ENCODE data around the gene TRIM68. TPM values are rescaled to one million over a fixed set of nuclear protein-coding genes. Genes with fewer than 3 reads are reported as not detected.

TRIM68 gene
- total RNA-seq, 1 donor from 2014 or later = 10.5 TPM

DNA sequence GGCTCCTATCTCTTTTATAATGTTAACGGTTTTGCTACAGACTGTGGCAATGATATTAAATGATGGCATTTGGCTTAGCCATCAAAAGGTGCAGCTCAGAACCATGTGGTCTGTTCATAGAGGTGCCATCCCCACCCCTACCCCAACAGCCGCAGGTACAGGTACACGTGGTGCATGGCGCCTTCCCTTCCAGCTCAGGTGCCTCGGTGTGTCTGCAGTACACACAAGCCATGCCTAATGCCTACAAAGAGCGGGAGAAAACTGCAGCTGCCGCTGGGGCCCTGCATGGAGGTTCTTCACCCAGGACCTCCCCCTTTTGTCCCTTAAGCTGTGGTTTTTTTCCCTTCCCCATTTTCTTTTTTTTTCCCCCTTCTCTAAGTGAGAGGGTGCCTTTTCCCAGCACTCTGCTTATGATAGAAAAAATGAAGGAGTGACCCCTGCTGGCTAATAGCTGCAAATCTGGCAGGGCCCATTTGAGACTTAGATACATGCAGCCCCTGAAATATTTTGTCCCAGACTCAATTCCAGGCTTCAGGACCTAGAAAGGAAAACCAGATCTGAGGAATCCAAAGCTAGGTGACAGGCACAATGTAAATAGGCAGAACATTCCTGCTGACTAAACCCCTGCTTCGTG, 56.6 kb downstream of the TRIM68 start:
- TF ChIP-seq, protein P1, sequence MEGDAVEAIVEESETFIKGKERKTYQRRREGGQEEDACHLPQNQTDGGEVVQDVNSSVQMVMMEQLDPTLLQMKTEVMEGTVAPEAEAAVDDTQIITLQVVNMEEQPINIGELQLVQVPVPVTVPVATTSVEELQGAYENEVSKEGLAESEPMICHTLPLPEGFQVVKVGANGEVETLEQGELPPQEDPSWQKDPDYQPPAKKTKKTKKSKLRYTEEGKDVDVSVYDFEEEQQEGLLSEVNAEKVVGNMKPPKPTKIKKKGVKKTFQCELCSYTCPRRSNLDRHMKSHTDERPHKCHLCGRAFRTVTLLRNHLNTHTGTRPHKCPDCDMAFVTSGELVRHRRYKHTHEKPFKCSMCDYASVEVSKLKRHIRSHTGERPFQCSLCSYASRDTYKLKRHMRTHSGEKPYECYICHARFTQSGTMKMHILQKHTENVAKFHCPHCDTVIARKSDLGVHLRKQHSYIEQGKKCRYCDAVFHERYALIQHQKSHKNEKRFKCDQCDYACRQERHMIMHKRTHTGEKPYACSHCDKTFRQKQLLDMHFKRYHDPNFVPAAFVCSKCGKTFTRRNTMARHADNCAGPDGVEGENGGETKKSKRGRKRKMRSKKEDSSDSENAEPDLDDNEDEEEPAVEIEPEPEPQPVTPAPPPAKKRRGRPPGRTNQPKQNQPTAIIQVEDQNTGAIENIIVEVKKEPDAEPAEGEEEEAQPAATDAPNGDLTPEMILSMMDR (IDR thresholded peaks at IDR 0.05) = peak; percentile 46
- TF ChIP-seq EZH2 (IDR thresholded peaks at IDR 0.05) = no peak
- H3K9me3 Mint-ChIP-seq = peaks cover 6% of the 10 kb centered on the region
- Histone ChIP-seq H3K9ac (no peak overlapping the region), H2AFZ (replicated peaks) (no peak overlapping the region), H4K20me1 (ENCODE audit: low read depth) (no peaks in the 10 kb centered on the region), H3K4me3 (no peak overlapping the region), H3K9me3 (ENCODE audit: low read depth) (no peaks in the 10 kb centered on the region), H3K79me2 (ENCODE audit: low read depth) (no peaks in the 10 kb centered on the region), H3K27ac (no peak overlapping the region), H3K36me3 (no peaks in the 10 kb centered on the region), H3K4me1 (no peaks in the 10 kb centered on the region), H3F3A (ENCODE audit: low read depth) (no peaks in the 10 kb centered on the region), H3K27me3 (no peaks in the 10 kb centered on the region), H3K4me2 (no peak overlapping the region)
- H3K4me3 Mint-ChIP-seq = no peak overlapping the region
- no peaks in the 10 kb centered on the region for H3K36me3 Mint-ChIP-seq
- peak; percentile 10 for DNase-seq (ENCODE audit: low spot score)
- H3K27ac Mint-ChIP-seq = no peak overlapping the region
- no peaks in the 10 kb centered on the region for H3K4me1 Mint-ChIP-seq
- peaks cover 3% of the 10 kb centered on the region for H3K27me3 Mint-ChIP-seq (ENCODE audit: insufficient read depth, low read depth)

Other genes with a start within 250 kb of the TRIM68 start
- not detected in 2 replicates for gene OR52B4, start 239.8 kb downstream of the TRIM68 start, total RNA-seq (ENCODE audit: low replicate concordance)
- 9.7 and 9.9 TPM in 2 replicates for gene TRIM21, start 214.5 kb downstream of the TRIM68 start, total RNA-seq (ENCODE audit: low replicate concordance)
- not detected in 2 replicates for gene OR52K2, start 158.9 kb downstream of the TRIM68 start, total RNA-seq (ENCODE audit: low replicate concordance)
- gene OR52K1, start 125.6 kb downstream of the TRIM68 start, total RNA-seq (ENCODE audit: low replicate concordance) = not detected in 2 replicates
- not detected in 2 replicates for gene OR52M1, start 63.0 kb downstream of the TRIM68 start, total RNA-seq (ENCODE audit: low replicate concordance)
- gene OR52I2, start 26.5 kb downstream of the TRIM68 start, total RNA-seq (ENCODE audit: low replicate concordance) = not detected in 2 replicates
- gene OR52I1, start 14.2 kb downstream of the TRIM68 start, total RNA-seq (ENCODE audit: low replicate concordance) = not detected in 2 replicates
- gene OR51D1, start 29.2 kb upstream of the TRIM68 start, total RNA-seq (ENCODE audit: low replicate concordance) = not detected in 2 replicates
- not detected in 2 replicates for gene OR51E1, start 35.8 kb upstream of the TRIM68 start, total RNA-seq (ENCODE audit: low replicate concordance)
- not detected in 2 replicates for gene OR51E2, start 89.6 kb upstream of the TRIM68 start, total RNA-seq (ENCODE audit: low replicate concordance)
- gene MMP26, start 96.6 kb upstream of the TRIM68 start, total RNA-seq (ENCODE audit: low replicate concordance) = not detected in 2 replicates
- gene OR51F1, start 161.7 kb upstream of the TRIM68 start, total RNA-seq (ENCODE audit: low replicate concordance) = not detected in 2 replicates
- gene OR52R1, start 196.1 kb upstream of the TRIM68 start, total RNA-seq (ENCODE audit: low replicate concordance) = not detected in 2 replicates
- gene OR51F2, start 213.1 kb upstream of the TRIM68 start, total RNA-seq (ENCODE audit: low replicate concordance) = not detected in 2 replicates
- not detected in 2 replicates for gene OR51S1, start 241.0 kb upstream of the TRIM68 start, total RNA-seq (ENCODE audit: low replicate concordance)

Data from neural progenitor cell (in vitro differentiated cells).